Liver (tissue), 9 donors: ENCODE results near the gene SCP2D1. TPM values are rescaled to one million over a fixed set of nuclear protein-coding genes. Genes with fewer than 3 reads are reported as not detected.

ENCODE experiments used
- DNase-seq: peaks from one replicate; pipeline ENCODE4 v3.0.0-alpha.2; 2017; ENCODE audit warnings: low spot score
- H3K27ac ChIP-seq, 2 donors: one replicate each; pipeline ENCODE4 v1.7.0; 2013; ENCODE audit warnings: inconsistent platforms in 2 of 2, low read length in 2 of 2, control low read depth in 1 of 2, low read depth in 1 of 2, mild to moderate bottlenecking in 1 of 2
- H3K27me3 ChIP-seq, 4 donors: one replicate each; pipeline versions ENCODE4 v1.6.1 to v1.7.0; 2013; ENCODE audit warnings: low read length in 3 of 4, inconsistent platforms in 1 of 4, mild to moderate bottlenecking in 1 of 4, moderate library complexity in 1 of 4; ENCODE audit not compliant: control insufficient read depth in 4 of 4, insufficient read depth in 4 of 4
- H3K36me3 ChIP-seq, 4 donors: one replicate each; pipeline versions ENCODE4 v1.6.1 to v1.7.0; 2013; ENCODE audit warnings: low read length in 3 of 4, mild to moderate bottlenecking in 3 of 4, low read depth in 1 of 4, moderate library complexity in 1 of 4; ENCODE audit not compliant: control insufficient read depth in 4 of 4, insufficient read depth in 3 of 4
- H3K4me1 ChIP-seq, 4 donors: one replicate each; pipeline versions ENCODE4 v1.6.1 to v1.7.0; 2013; ENCODE audit warnings: low read length in 3 of 4, mild to moderate bottlenecking in 3 of 4, moderate library complexity in 1 of 4; ENCODE audit not compliant: control insufficient read depth in 4 of 4, insufficient read depth in 4 of 4
- H3K4me3 ChIP-seq, 3 donors: one replicate each; pipeline versions ENCODE4 v1.6.1 to v1.7.0; 2013; ENCODE audit warnings: low read length in 3 of 3, control low read depth in 1 of 3, low read depth in 1 of 3, mild to moderate bottlenecking in 1 of 3
- H3K9ac ChIP-seq, 2 donors: one replicate each; pipeline ENCODE4 v1.7.0; 2013; ENCODE audit warnings: low read length in 2 of 2, mild to moderate bottlenecking in 2 of 2, moderate library complexity in 2 of 2, control low read depth in 1 of 2, low read depth in 1 of 2
- H3K9me3 ChIP-seq, 4 donors: one replicate each; pipeline versions ENCODE4 v1.6.1 to v1.7.0; 2013; ENCODE audit warnings: low read length in 3 of 4; ENCODE audit not compliant: control insufficient read depth in 4 of 4
- EGR1 ChIP-seq, 2 donors: IDR thresholded peaks; 2 replicates each; pipeline ENCODE4 v1.6.1; 2016 to 2018; ENCODE audit warnings: antibody characterized with exemption in 2 of 2, low read depth in 2 of 2
- FOXA1 ChIP-seq: IDR thresholded peaks from 2 replicates; pipeline ENCODE4 v1.6.1; 2016; ENCODE audit warnings: antibody characterized with exemption
- FOXA2 ChIP-seq: IDR thresholded peaks from 2 replicates; pipeline ENCODE4 v1.6.1; 2016; ENCODE audit warnings: antibody characterized with exemption
- GABPA ChIP-seq, 2 donors: IDR thresholded peaks in 1 of 2; conservative IDR thresholded peaks in 1 of 2; 2 replicates each; pipeline ENCODE4 v1.6.1; 2016; ENCODE audit warnings: antibody characterized with exemption in 2 of 2, mild to moderate bottlenecking in 1 of 2, moderate library complexity in 1 of 2
- HNF4A ChIP-seq, 2 donors: conservative IDR thresholded peaks; 2 replicates each; pipeline ENCODE4 v1.6.1; 2016; ENCODE audit warnings: antibody characterized with exemption in 2 of 2, mild to moderate bottlenecking in 2 of 2
- HNF4G ChIP-seq: IDR thresholded peaks from 2 replicates; pipeline ENCODE4 v1.6.1; 2016; ENCODE audit warnings: antibody characterized with exemption
- JUND ChIP-seq, 2 donors: IDR thresholded peaks; 2 replicates each; pipeline ENCODE4 v1.6.1; 2016; ENCODE audit warnings: antibody characterized with exemption in 2 of 2
- NR2F2 ChIP-seq: IDR thresholded peaks from 2 replicates; pipeline ENCODE4 v1.6.1; 2016; ENCODE audit warnings: antibody characterized with exemption
- RAD21 ChIP-seq, 2 donors: IDR thresholded peaks; 2 replicates each; pipeline ENCODE4 v1.6.1; 2016; ENCODE audit warnings: antibody characterized with exemption in 2 of 2, mild to moderate bottlenecking in 2 of 2
- RXRA ChIP-seq, 2 donors: IDR thresholded peaks; 2 replicates each; pipeline ENCODE4 v1.6.1; 2017 to 2018; ENCODE audit warnings: antibody characterized with exemption in 2 of 2, mild to moderate bottlenecking in 1 of 2
- SP1 ChIP-seq: IDR thresholded peaks from 2 replicates; pipeline ENCODE4 v1.6.1; 2018; ENCODE audit warnings: antibody characterized with exemption, mild to moderate bottlenecking
- TAF1 ChIP-seq: conservative IDR thresholded peaks from 2 replicates; pipeline ENCODE4 v1.6.1; 2016; ENCODE audit warnings: antibody characterized with exemption, mild to moderate bottlenecking
- YY1 ChIP-seq: IDR thresholded peaks from 2 replicates; pipeline ENCODE4 v1.6.1; 2016; ENCODE audit warnings: antibody characterized with exemption, mild to moderate bottlenecking
- WGBS: extraction: QIAGEN DNeasy Blood & Tissue Kit; methylation state at CpG from one replicate; pipeline ENCODE4 v1.1.7; 2013; 5-methylcytosine and 5-hydroxymethylcytosine counted together
- polyA plus RNA-seq, 2 donors: library from polyadenylated mRNA; stranded (reverse) in 1 of 2; unstranded in 1 of 2; fragments of 200-250 nt in 1 of 2; fragments of >200 nt in 1 of 2; fragmentation: Nextera tagmentation in 1 of 2; extraction: Ambion mirVana in 1 of 2; gene quantifications; one replicate each; pipeline versions ENCODE4 v1.2.1 to v1.2.3, GENCODE V29; 2013 to 2015
- total RNA-seq, 2 donors: library from RNA; depleted of rRNA; stranded (reverse); fragments of >200 nt; gene quantifications; one replicate each; pipeline ENCODE4 v1.2.3, GENCODE V29; 2014
- TF ChIP-seq, protein P1 (sequence below): IDR thresholded peaks from 2 replicates; pipeline ENCODE4 v1.6.1; 2016; ENCODE audit warnings: antibody characterized with exemption
- TF ChIP-seq, protein P2 (sequence below): IDR thresholded peaks from 2 replicates; pipeline ENCODE4 v1.6.1; 2016; ENCODE audit warnings: antibody characterized with exemption
- TF ChIP-seq, protein P3 (sequence below): IDR thresholded peaks from 2 replicates; pipeline ENCODE4 v1.6.1; 2016; ENCODE audit warnings: antibody characterized with exemption
- TF ChIP-seq, protein P4 (sequence below): IDR thresholded peaks from 2 replicates; pipeline ENCODE4 v1.6.1; 2016; ENCODE audit warnings: antibody characterized with exemption, mild to moderate bottlenecking
- TF ChIP-seq, protein P5 (sequence below): fragments of 150-350 bp; IDR thresholded peaks from 2 replicates; pipeline ENCODE4 v1.5.1; 2017; ENCODE audit warnings: improper control_type of control experiment, low read depth, low read length; ENCODE audit not compliant: missing input control
- donor health status: healthy.
- donor health status: healthy.
- donor health status: healthy.
- donor health status: healthy.
- donor health status: healthy.

SCP2D1 gene
- total and polyA plus RNA-seq, 4 donors: not detected

DNA sequence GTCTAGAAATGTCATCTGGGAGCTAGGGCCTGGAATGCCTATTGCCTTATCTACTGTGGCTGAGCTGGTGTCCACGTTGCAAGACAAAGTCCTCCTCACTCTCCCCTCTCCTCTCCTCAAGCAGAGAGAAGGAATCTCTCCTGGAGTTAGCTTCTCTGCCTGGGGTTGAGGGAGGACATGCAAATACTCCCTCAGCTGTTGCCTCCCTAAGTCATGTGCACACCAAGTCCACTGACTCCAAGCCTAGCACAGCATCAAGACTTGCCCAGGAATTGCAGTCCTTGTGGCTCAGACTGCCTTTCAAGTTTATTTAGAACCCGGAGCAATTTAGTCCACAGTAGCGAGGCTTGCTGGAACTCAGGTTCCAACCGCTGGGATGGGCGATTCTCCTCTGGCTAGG, 38.0 kb upstream of the SCP2D1 start:
- 89% methylated on average over 5 of the region's 5 CpGs for WGBS
- Histone ChIP-seq H3K9ac (no peak overlapping the region), H3K9me3 (no peaks in the 10 kb centered on the region), H3K4me3 (no peak overlapping the region), H3K36me3 (no peaks in the 10 kb centered on the region), H3K27me3 (peaks cover 0 to 6% (median 0%) of the 10 kb centered on the region in 4 donors), H3K27ac (no peak overlapping the region), H3K4me1 (no peaks in the 10 kb centered on the region)
- TF ChIP-seq YY1 (no peak), NR2F2 (no peak), FOXA2 (no peak), SP1 (no peak)
- TF ChIP-seq, protein P1, sequence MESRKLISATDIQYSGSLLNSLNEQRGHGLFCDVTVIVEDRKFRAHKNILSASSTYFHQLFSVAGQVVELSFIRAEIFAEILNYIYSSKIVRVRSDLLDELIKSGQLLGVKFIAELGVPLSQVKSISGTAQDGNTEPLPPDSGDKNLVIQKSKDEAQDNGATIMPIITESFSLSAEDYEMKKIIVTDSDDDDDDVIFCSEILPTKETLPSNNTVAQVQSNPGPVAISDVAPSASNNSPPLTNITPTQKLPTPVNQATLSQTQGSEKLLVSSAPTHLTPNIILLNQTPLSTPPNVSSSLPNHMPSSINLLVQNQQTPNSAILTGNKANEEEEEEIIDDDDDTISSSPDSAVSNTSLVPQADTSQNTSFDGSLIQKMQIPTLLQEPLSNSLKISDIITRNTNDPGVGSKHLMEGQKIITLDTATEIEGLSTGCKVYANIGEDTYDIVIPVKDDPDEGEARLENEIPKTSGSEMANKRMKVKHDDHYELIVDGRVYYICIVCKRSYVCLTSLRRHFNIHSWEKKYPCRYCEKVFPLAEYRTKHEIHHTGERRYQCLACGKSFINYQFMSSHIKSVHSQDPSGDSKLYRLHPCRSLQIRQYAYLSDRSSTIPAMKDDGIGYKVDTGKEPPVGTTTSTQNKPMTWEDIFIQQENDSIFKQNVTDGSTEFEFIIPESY: no peak
- TF ChIP-seq, protein P2, sequence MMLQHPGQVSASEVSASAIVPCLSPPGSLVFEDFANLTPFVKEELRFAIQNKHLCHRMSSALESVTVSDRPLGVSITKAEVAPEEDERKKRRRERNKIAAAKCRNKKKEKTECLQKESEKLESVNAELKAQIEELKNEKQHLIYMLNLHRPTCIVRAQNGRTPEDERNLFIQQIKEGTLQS: no peak
- TF ChIP-seq, protein P3, sequence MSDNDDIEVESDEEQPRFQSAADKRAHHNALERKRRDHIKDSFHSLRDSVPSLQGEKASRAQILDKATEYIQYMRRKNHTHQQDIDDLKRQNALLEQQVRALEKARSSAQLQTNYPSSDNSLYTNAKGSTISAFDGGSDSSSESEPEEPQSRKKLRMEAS: no peak
- no peak for DNase-seq

DNA sequence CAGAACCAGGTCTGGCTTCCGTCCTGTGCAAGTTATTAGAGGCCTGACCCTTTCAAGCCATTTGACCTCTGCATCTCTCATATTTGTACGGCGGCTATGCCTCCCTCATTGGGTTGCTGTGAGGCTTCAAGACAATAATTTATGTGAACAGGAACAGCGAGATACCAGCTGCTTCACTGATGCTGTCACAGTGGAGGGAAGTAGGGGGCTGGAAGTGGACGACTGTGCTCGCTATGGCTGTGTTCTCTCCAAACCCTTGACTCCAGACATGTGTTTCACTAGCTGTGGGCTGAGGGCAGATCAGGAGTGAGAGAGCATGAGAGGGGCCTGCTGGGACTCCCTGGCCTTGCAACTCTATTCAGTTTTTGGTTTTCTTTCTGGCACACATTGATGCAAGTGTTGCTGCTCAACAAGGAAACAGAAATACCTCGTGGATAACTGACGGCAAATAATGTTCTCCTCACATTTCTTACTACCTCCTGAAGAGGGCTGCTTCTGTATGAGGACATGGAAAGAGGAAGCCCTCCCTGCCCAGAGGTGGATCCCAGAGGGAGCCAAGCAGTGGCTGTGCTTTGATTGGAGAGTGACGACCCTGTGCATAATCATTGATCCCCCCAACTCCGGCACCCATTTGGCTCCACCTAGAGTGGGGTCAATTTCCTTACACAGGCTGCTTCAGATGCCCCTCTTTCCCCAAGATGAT, 34.7 kb upstream of the SCP2D1 start:
- WGBS: 70% methylated on average over 10 of the region's 10 CpGs
- H3K27me3 ChIP-seq: peaks cover 0 to 8% (median 0%) of the 10 kb centered on the region in 4 donors
- no peak overlapping the region for H3K4me3 ChIP-seq
- no peak for DNase-seq
- no peaks in the 10 kb centered on the region for H3K36me3 ChIP-seq
- TF ChIP-seq SP1: no peak
- TF ChIP-seq, protein P4, sequence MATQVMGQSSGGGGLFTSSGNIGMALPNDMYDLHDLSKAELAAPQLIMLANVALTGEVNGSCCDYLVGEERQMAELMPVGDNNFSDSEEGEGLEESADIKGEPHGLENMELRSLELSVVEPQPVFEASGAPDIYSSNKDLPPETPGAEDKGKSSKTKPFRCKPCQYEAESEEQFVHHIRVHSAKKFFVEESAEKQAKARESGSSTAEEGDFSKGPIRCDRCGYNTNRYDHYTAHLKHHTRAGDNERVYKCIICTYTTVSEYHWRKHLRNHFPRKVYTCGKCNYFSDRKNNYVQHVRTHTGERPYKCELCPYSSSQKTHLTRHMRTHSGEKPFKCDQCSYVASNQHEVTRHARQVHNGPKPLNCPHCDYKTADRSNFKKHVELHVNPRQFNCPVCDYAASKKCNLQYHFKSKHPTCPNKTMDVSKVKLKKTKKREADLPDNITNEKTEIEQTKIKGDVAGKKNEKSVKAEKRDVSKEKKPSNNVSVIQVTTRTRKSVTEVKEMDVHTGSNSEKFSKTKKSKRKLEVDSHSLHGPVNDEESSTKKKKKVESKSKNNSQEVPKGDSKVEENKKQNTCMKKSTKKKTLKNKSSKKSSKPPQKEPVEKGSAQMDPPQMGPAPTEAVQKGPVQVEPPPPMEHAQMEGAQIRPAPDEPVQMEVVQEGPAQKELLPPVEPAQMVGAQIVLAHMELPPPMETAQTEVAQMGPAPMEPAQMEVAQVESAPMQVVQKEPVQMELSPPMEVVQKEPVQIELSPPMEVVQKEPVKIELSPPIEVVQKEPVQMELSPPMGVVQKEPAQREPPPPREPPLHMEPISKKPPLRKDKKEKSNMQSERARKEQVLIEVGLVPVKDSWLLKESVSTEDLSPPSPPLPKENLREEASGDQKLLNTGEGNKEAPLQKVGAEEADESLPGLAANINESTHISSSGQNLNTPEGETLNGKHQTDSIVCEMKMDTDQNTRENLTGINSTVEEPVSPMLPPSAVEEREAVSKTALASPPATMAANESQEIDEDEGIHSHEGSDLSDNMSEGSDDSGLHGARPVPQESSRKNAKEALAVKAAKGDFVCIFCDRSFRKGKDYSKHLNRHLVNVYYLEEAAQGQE: no peak
- TF ChIP-seq RXRA (IDR thresholded peaks at IDR 0.05): no peak
- TF ChIP-seq FOXA2: no peak
- TF ChIP-seq, protein P1: no peak
- no peak for TF ChIP-seq TAF1
- no peak for TF ChIP-seq GABPA (IDR thresholded peaks at IDR 0.05 in 1 of 2, conservative IDR thresholded peaks at IDR 0.05 in 1 of 2)
- TF ChIP-seq HNF4A (conservative IDR thresholded peaks at IDR 0.05): no peak
- no peak for TF ChIP-seq EGR1 (IDR thresholded peaks at IDR 0.05; ENCODE audit: low read depth in 2 of 2)
- no peak for TF ChIP-seq NR2F2
- TF ChIP-seq FOXA1: no peak
- TF ChIP-seq JUND (IDR thresholded peaks at IDR 0.05): no peak
- TF ChIP-seq, protein P5, sequence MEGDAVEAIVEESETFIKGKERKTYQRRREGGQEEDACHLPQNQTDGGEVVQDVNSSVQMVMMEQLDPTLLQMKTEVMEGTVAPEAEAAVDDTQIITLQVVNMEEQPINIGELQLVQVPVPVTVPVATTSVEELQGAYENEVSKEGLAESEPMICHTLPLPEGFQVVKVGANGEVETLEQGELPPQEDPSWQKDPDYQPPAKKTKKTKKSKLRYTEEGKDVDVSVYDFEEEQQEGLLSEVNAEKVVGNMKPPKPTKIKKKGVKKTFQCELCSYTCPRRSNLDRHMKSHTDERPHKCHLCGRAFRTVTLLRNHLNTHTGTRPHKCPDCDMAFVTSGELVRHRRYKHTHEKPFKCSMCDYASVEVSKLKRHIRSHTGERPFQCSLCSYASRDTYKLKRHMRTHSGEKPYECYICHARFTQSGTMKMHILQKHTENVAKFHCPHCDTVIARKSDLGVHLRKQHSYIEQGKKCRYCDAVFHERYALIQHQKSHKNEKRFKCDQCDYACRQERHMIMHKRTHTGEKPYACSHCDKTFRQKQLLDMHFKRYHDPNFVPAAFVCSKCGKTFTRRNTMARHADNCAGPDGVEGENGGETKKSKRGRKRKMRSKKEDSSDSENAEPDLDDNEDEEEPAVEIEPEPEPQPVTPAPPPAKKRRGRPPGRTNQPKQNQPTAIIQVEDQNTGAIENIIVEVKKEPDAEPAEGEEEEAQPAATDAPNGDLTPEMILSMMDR: no peak
- TF ChIP-seq RAD21 (IDR thresholded peaks at IDR 0.05): no peak
- TF ChIP-seq, protein P3: no peak
- TF ChIP-seq, protein P2: no peak
- TF ChIP-seq YY1: no peak
- TF ChIP-seq HNF4G: no peak
- H3K27ac ChIP-seq: no peak overlapping the region
- no peaks in the 10 kb centered on the region for H3K4me1 ChIP-seq
- peaks cover 0 to 3% (median 0%) of the 10 kb centered on the region in 4 donors for H3K9me3 ChIP-seq
- no peak overlapping the region for H3K9ac ChIP-seq
